Neural cell (in vitro differentiated cells): ENCODE data around the gene SLC66A2. TPM values are rescaled to one million over a fixed set of nuclear protein-coding genes. Genes with fewer than 3 reads are reported as not detected.

Experiments used
- H2AFZ ChIP-seq: fragments of 200-600, 300-800 bp; sonication (generic), shearing (Covaris generic); 2 replicates; pipeline ENCODE4 v1.6.0; 2014; ENCODE audit warnings: low read depth, mild to moderate bottlenecking, antibody characterized with exemption, low read length, moderate library complexity
- H3F3A ChIP-seq: fragments of 200-600 bp; shearing (Covaris generic); 2 replicates; pipeline ENCODE4 v1.6.1; 2016; ENCODE audit warnings: mild to moderate bottlenecking, moderate library complexity, mixed read lengths, antibody characterized with exemption, low read length; ENCODE audit not compliant: insufficient read depth, poor library complexity, severe bottlenecking
- H3K27ac ChIP-seq: fragments of 200-600, 300-800 bp; sonication (generic), shearing (Covaris generic); 2 replicates; pipeline ENCODE4 v1.5.1; 2014; ENCODE audit warnings: mild to moderate bottlenecking, low read length, moderate library complexity
- H3K27me3 ChIP-seq: fragments of 300-800, 200-600 bp; sonication (generic), shearing (Covaris generic); 2 replicates; pipeline ENCODE4 v1.6.0; 2014; ENCODE audit warnings: mild to moderate bottlenecking, low read depth, low read length, moderate library complexity; ENCODE audit not compliant: insufficient read depth
- H3K36me3 ChIP-seq: fragments of 300-800, 200-600 bp; sonication (generic), shearing (Covaris generic); 2 replicates; pipeline ENCODE4 v1.5.1; 2014; ENCODE audit warnings: mild to moderate bottlenecking, antibody characterized with exemption, low read length, moderate library complexity; ENCODE audit not compliant: insufficient read depth
- H3K4me2 ChIP-seq: fragments of 300-800, 200-600 bp; sonication (generic), shearing (Covaris generic); 2 replicates; pipeline ENCODE4 v1.6.0; 2014; ENCODE audit warnings: mild to moderate bottlenecking, low read length
- H3K4me3 ChIP-seq: fragments of 300-800, 200-600 bp; sonication (generic), shearing (Covaris generic); 2 replicates; pipeline ENCODE4 v1.5.1; 2014; ENCODE audit warnings: mild to moderate bottlenecking, low read length, moderate library complexity
- H3K79me2 ChIP-seq: fragments of 200-600 bp; shearing (Covaris generic); replicated peaks from 2 replicates; pipeline ENCODE4 v1.6.0; 2014; ENCODE audit warnings: mild to moderate bottlenecking, low read length, moderate library complexity; ENCODE audit not compliant: insufficient read depth
- H3K9ac ChIP-seq: fragments of 300-800, 200-600 bp; sonication (generic), shearing (Covaris generic); 2 replicates; pipeline ENCODE4 v1.6.1; 2016; ENCODE audit warnings: mild to moderate bottlenecking, low read length, mixed read lengths
- H3K9me2 ChIP-seq: fragments of 200-600 bp; shearing (Covaris generic); 2 replicates; pipeline ENCODE4 v1.6.1; 2016; ENCODE audit warnings: mild to moderate bottlenecking, low read length, mixed read lengths; ENCODE audit not compliant: insufficient read depth
- H3K9me3 ChIP-seq: fragments of 200-600, 300-800 bp; sonication (generic), shearing (Covaris generic); 2 replicates; pipeline ENCODE4 v1.6.1; 2016; ENCODE audit warnings: mild to moderate bottlenecking, mixed run types, low read length, moderate library complexity, mixed read lengths
- H4K20me1 ChIP-seq: fragments of 200-600 bp; shearing (Covaris generic); 2 replicates; pipeline ENCODE4 v1.6.1; 2016; ENCODE audit warnings: mild to moderate bottlenecking, mixed run types; ENCODE audit not compliant: insufficient read depth
- CTCF ChIP-seq: fragments of 450-650 bp; IDR thresholded peaks from 2 replicates; pipeline ENCODE4 v1.5.1; 2014; ENCODE audit warnings: antibody characterized with exemption, mild to moderate bottlenecking, moderate library complexity; ENCODE audit not compliant: poor library complexity, severe bottlenecking
- EP300 ChIP-seq: fragments of 450-650 bp; conservative IDR thresholded peaks from 2 replicates; pipeline ENCODE4 v1.6.1; 2014; ENCODE audit warnings: antibody characterized with exemption, mild to moderate bottlenecking, moderate library complexity; ENCODE audit not compliant: poor library complexity, severe bottlenecking
- EZH2 ChIP-seq: fragments of 200-600, 300-800 bp; shearing (Covaris generic), sonication (generic); IDR thresholded peaks from 2 replicates; pipeline ENCODE4 v1.6.1; 2014; ENCODE audit warnings: antibody characterized with exemption, low read length, borderline replicate concordance, mild to moderate bottlenecking; ENCODE audit not compliant: insufficient read depth, poor library complexity, severe bottlenecking
- MXI1 ChIP-seq: fragments of 450-650 bp; conservative IDR thresholded peaks from 2 replicates; pipeline ENCODE4 v1.6.1; 2014; ENCODE audit warnings: antibody characterized with exemption, mild to moderate bottlenecking; ENCODE audit not compliant: poor library complexity, severe bottlenecking
- POLR2AphosphoS5 ChIP-seq: IDR thresholded peaks from 2 replicates; pipeline ENCODE4 v1.6.1; 2012
- RAD21 ChIP-seq: fragments of 450-650 bp; conservative IDR thresholded peaks from 2 replicates; pipeline ENCODE4 v1.6.1; 2014; ENCODE audit warnings: antibody characterized with exemption, mild to moderate bottlenecking, moderate library complexity
- REST ChIP-seq: IDR thresholded peaks from 2 replicates; pipeline ENCODE4 v1.6.1; 2012; ENCODE audit warnings: borderline replicate concordance
- SMC3 ChIP-seq: fragments of 450-650 bp; conservative IDR thresholded peaks from 2 replicates; pipeline ENCODE4 v1.6.1; 2014; ENCODE audit warnings: antibody characterized with exemption, mild to moderate bottlenecking, moderate library complexity; ENCODE audit not compliant: poor library complexity
- TAF1 ChIP-seq: IDR thresholded peaks from 2 replicates; pipeline ENCODE4 v1.6.1; 2012; ENCODE audit warnings: low read depth
- polyA plus RNA-seq: library from polyadenylated mRNA; depleted of rRNA; stranded (reverse); fragments of >200 nt; gene quantifications from 2 replicates; pipeline ENCODE4 v1.2.3, GENCODE V29; 2014

Gene SLC66A2
- polyA plus RNA-seq, 1 donor from 2014 or later: 66.7 TPM

- Histone ChIP-seq H3K27ac (no peak overlapping the region), H3K9me2 (no peaks in the 10 kb centered on the region), H3K4me3 (no peak overlapping the region), H3K4me2 (no peak overlapping the region), H3K27me3 (no peaks in the 10 kb centered on the region), H3K79me2 (no peaks in the 10 kb centered on the region), H4K20me1 (no peaks in the 10 kb centered on the region), H2AFZ (no peak overlapping the region), H3F3A (no peaks in the 10 kb centered on the region), H3K9ac (no peak overlapping the region), H3K9me3 (peaks cover 9% of the 10 kb centered on the region), H3K36me3 (peaks cover 7% of the 10 kb centered on the region)
- TF ChIP-seq EZH2 (no peak), CTCF (no peak), RAD21 (no peak), MXI1 (no peak), EP300 (no peak), POLR2AphosphoS5 (no peak), TAF1 (no peak), REST (no peak), SMC3 (no peak)
Observed at GRCh38 chr18:79910563-79911343, 40.7 kb downstream of the SLC66A2 start.

- Histone ChIP-seq H4K20me1 (no peaks in the 10 kb centered on the region), H3K36me3 (peaks cover 6% of the 10 kb centered on the region), H3K9me3 (no peaks in the 10 kb centered on the region), H3K9ac (no peak overlapping the region), H3K4me3 (no peak overlapping the region), H3K27ac (no peak overlapping the region), H3K27me3 (no peaks in the 10 kb centered on the region), H3F3A (no peaks in the 10 kb centered on the region), H3K4me2 (no peak overlapping the region), H3K79me2 (no peaks in the 10 kb centered on the region), H3K9me2 (no peaks in the 10 kb centered on the region), H2AFZ (no peak overlapping the region)
- no peak for TF ChIP-seq EP300
- TF ChIP-seq REST: no peak
- no peak for TF ChIP-seq CTCF
- no peak for TF ChIP-seq RAD21
Observed at GRCh38 chr18:79906706-79907105, 44.7 kb downstream of the SLC66A2 start.
